HAP-1 (cell line): ENCODE results near the gene ZXDC.

ENCODE experiments used
- DNase-seq, 2 experiments: peaks; one replicate each; pipeline ENCODE4 v3.0.0-alpha.2; 2016 to 2020; ENCODE audit warnings: low spot score in 2 of 2
- H3K27me3 ChIP-seq: fragments of 250-450 bp; sonication (Bioruptor Pico); 2 replicates; pipeline ENCODE4 v1.5.1; 2020; ENCODE audit warnings: low read depth, mild to moderate bottlenecking, moderate library complexity
- H3K36me3 ChIP-seq: fragments of 250-450 bp; sonication (Bioruptor Pico); replicated peaks from 2 replicates; pipeline ENCODE4 v1.5.1; 2020; ENCODE audit warnings: mild to moderate bottlenecking
- H3K4me1 ChIP-seq: fragments of 250-450 bp; sonication (Bioruptor Pico); 2 replicates; pipeline ENCODE4 v1.5.1; 2020; ENCODE audit warnings: mild to moderate bottlenecking
- H3K4me3 ChIP-seq: fragments of 250-450 bp; sonication (Bioruptor Pico); 2 replicates; pipeline ENCODE4 v1.5.1; 2020; ENCODE audit warnings: mild to moderate bottlenecking, moderate library complexity
- H3K9me3 ChIP-seq: fragments of 250-450 bp; sonication (Bioruptor Pico); 2 replicates; pipeline ENCODE4 v1.5.1; 2020; ENCODE audit warnings: mild to moderate bottlenecking, moderate library complexity
- in situ Hi-C: fragments of 300-500 bp; cut with MboI; formaldehyde crosslinking; loops from 3 replicates; pipeline ENCODE4 v1.14.3; 2020; ENCODE audit warnings: low sequenced_read_pairs, inconsistent platforms, mixed read lengths

ZXDC gene

GRCh38 chr3:126401611-126402160, 74.0 kb downstream of the ZXDC start:
- in situ Hi-C loops, result no loop called here
- Histone ChIP-seq H3K4me3 (no peak overlapping the region), H3K36me3 (no peaks in the 10 kb centered on the region), H3K27me3 (no peaks in the 10 kb centered on the region), H3K4me1 (no peaks in the 10 kb centered on the region), H3K9me3 (no peaks in the 10 kb centered on the region)
- no peak for DNase-seq

GRCh38 chr3:126399756-126400155, 75.9 kb downstream of the ZXDC start:
- Histone ChIP-seq H3K4me3 (no peak overlapping the region), H3K9me3 (no peaks in the 10 kb centered on the region), H3K4me1 (no peaks in the 10 kb centered on the region), H3K27me3 (no peaks in the 10 kb centered on the region), H3K36me3 (no peaks in the 10 kb centered on the region)
- in situ Hi-C loops, result loop anchor here (10.0 kb wide), 1 partner anchor 265 kb away; no protein-coding TSS in a partner anchor
- DNase-seq, result no peak

DNA sequence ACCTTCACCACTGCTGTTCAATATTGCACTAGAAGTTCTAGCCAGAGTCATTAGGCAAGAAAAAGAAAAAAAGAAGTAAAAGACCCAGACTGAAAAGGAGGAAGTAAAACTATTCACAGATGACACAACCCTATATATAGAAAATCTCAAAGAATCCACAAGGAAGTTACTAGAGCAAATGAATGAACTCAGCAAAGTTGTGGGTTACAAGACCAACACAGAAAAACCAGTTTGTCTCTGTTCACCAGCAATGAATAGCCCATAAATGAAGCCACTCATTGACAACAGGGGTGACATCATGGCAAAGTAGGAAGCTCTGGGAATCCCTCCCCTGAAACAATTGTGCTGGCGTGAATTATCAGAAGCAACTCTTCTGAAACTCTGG, 76.3 kb downstream of the ZXDC start:
- H3K4me1 ChIP-seq, result no peaks in the 10 kb centered on the region
- DNase-seq, result no peak
- no peaks in the 10 kb centered on the region for H3K27me3 ChIP-seq
- H3K9me3 ChIP-seq, result no peaks in the 10 kb centered on the region
- in situ Hi-C loops, result loop anchor here (10.0 kb wide), 1 partner anchor 265 kb away; no protein-coding TSS in a partner anchor
- no peak overlapping the region for H3K4me3 ChIP-seq
- no peaks in the 10 kb centered on the region for H3K36me3 ChIP-seq

GRCh38 chr3:126398423-126399350, 77.0 kb downstream of the ZXDC start:
- no peak for DNase-seq
- Histone ChIP-seq H3K27me3 (no peaks in the 10 kb centered on the region), H3K36me3 (no peaks in the 10 kb centered on the region), H3K4me1 (no peaks in the 10 kb centered on the region), H3K9me3 (no peaks in the 10 kb centered on the region), H3K4me3 (no peak overlapping the region)
- in situ Hi-C loops, result loop anchor here (10.0 kb wide), 1 partner anchor 264 kb away; no protein-coding TSS in a partner anchor

GRCh38 chr3:126397610-126398422, 77.9 kb downstream of the ZXDC start:
- in situ Hi-C loops, result loop anchor here (10.0 kb wide), 1 partner anchor 263 kb away; no protein-coding TSS in a partner anchor
- H3K27me3 ChIP-seq, result no peaks in the 10 kb centered on the region

DNA sequence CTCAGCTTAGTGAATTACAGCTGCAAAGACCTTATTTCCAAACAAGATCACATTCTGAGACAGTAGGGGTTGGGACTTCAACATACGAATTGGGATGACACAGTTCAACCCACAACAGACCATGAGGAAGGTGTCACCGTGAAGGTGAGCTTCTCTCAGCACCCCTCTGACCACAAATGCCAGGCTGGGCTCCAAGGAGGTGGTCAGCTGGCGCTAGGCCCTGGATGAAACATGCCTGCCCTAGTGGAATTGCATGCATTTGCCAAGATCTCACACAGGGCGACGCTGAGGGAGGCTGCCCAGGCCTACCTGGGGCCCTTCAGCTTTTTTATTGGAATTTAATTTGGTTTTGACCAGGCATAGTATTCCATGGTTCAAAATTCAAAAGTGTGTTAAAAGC, 79.2 kb downstream of the ZXDC start:
- Histone ChIP-seq H3K27me3 (no peaks in the 10 kb centered on the region), H3K4me1 (no peaks in the 10 kb centered on the region), H3K36me3 (no peaks in the 10 kb centered on the region), H3K4me3 (no peak overlapping the region), H3K9me3 (no peaks in the 10 kb centered on the region)
- DNase-seq, result no peak
- in situ Hi-C loops, result loop anchor here (10.0 kb wide), 1 partner anchor 262 kb away; no protein-coding TSS in a partner anchor

More at GRCh38 chr3:126397610-126398422, 77.9 kb downstream of the ZXDC start:
- DNase-seq, result no peak
- no peaks in the 10 kb centered on the region for H3K4me1 ChIP-seq
- no peaks in the 10 kb centered on the region for H3K9me3 ChIP-seq
- H3K36me3 ChIP-seq, result no peaks in the 10 kb centered on the region
- no peak overlapping the region for H3K4me3 ChIP-seq

- no peaks in the 10 kb centered on the region for H3K9me3 ChIP-seq
- no peak for DNase-seq
- no peaks in the 10 kb centered on the region for H3K27me3 ChIP-seq
- H3K4me1 ChIP-seq, result no peaks in the 10 kb centered on the region
- no peak overlapping the region for H3K4me3 ChIP-seq
- H3K36me3 ChIP-seq, result no peaks in the 10 kb centered on the region
- in situ Hi-C loops, result loop anchor here (10.0 kb wide), 1 partner anchor 261 kb away; no protein-coding TSS in a partner anchor
Observed at GRCh38 chr3:126395846-126396513, 79.7 kb downstream of the ZXDC start.

DNA sequence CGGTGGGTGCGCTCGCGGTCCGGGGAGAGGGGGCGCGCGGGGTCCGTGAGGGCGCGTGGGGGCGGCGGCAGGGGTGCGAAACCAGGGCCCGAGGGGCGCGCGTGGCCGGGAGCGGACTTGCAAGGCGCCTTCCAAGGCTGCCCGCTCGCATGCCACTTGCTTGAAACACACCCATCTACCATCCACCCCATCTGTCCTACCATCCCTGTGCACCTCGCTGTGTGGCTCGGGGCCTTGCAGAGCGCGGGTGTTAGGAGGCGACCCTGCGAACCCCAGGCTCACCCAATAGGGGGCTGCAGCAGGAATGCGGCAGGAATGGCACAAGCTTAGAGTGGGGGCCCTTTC, 80.7 kb downstream of the ZXDC start:
- in situ Hi-C loops, result loop anchor here (10.0 kb wide), 1 partner anchor 260 kb away; no protein-coding TSS in a partner anchor
- no peaks in the 10 kb centered on the region for H3K36me3 ChIP-seq
- no peaks in the 10 kb centered on the region for H3K4me1 ChIP-seq
- no peak for DNase-seq
- H3K9me3 ChIP-seq, result no peaks in the 10 kb centered on the region
- no peak overlapping the region for H3K4me3 ChIP-seq
- H3K27me3 ChIP-seq, result no peaks in the 10 kb centered on the region

DNA sequence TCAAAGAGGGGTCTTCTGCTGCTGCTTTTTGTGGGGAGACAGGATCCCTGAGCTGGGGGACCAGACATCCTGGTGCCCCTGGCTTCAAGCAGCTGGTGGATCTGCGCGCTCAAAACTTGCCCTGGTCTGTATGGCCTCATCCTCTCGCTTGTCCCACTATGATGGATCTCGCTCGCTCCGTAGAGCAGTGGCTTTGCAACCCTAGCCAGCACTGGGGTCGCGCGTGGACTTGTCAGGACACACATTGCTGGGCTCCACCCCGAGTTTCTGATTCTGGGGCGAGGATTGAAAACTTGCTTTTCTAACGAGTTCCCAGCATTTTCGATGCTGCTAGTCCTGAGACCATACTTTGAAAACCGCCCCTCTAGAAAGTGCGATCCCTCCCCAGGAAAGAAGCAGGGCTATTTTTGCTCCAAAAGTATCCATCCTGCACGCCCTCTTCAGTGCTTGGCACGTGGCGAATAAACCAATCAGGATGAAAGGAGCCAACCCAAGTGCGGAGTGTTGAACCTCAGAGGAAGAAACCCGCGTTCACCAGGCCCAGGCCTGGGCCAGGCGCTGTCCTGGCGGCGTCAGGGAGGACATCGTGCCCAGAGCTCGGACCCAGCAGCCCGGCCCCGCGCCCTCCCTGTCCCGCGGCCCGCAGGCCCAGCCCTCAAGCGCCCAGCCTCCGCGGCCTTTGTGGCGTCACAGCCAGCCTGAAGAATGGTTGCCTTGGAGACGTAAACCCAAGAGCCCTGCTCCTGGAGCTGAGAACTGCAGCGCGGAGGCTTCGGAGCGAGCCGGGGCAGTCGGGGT, 81.3 kb downstream of the ZXDC start, which contains the start of gene CFAP100:
TSS of gene CFAP100 (plus strand) at position 731 of the 798 bp plus-strand sequence. CDS start 1,092 bp downstream, outside the sequence.
- in situ Hi-C loops, result loop anchor here (10.0 kb wide), 1 partner anchor 260 kb away; no protein-coding TSS in a partner anchor
- Histone ChIP-seq H3K4me3 (no peak within 1 kb of the TSS), H3K27me3 (no peaks in the 10 kb centered on the region), H3K4me1 (no peaks in the 10 kb centered on the region), H3K9me3 (no peaks in the 10 kb centered on the region), H3K36me3 (no peaks in the 10 kb centered on the region)
- no peak for DNase-seq

DNA sequence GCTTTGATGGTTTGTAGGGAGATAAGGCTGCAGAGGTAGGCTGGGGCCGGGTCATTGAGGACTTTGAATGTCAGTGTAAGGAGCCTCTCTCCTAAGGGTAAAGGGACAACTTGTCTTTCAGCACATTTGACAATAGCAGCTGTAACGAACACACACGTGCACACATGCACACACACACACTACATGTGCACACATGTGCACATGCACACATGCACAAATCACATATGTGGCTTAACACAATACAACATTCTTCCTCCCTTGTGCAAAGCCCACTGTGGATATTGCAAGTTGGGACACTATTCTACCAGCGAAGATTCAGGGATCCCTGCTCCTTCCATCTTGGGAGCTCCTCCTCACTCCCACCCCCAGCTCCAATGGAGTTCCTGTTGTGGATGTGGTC, 82.1 kb downstream of the ZXDC start:
- Histone ChIP-seq H3K4me3 (no peak overlapping the region), H3K9me3 (no peaks in the 10 kb centered on the region), H3K4me1 (peaks cover 4% of the 10 kb centered on the region), H3K27me3 (no peaks in the 10 kb centered on the region), H3K36me3 (no peaks in the 10 kb centered on the region)
- no peak for DNase-seq
- in situ Hi-C loops, result loop anchor here (10.0 kb wide), 1 partner anchor 259 kb away; no protein-coding TSS in a partner anchor

DNA sequence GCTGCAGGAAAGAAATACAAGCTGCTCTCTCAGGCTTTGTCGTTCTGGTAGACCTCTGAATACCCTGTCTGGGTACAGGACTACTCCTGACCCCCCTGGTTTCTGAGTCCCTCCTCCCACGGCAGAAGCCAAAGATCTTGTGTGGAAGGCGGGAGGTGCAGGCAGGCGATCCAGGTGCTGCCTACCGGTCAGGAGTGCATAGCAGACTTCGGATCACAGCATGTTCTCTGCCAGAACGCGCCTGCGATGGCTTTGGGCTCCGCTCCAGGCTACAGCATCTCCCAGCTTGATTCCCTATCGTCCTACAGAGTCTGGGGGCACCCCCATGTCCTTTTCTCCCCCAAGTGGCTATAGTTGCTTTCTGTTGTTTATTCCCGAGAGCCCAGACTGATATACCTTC, 83.4 kb downstream of the ZXDC start:
- no peaks in the 10 kb centered on the region for H3K27me3 ChIP-seq
- H3K9me3 ChIP-seq, result no peaks in the 10 kb centered on the region
- H3K4me3 ChIP-seq, result no peak overlapping the region
- in situ Hi-C loops, result loop anchor here (10.0 kb wide), 1 partner anchor 257 kb away; no protein-coding TSS in a partner anchor
- H3K4me1 ChIP-seq, result peaks cover 4% of the 10 kb centered on the region
- no peaks in the 10 kb centered on the region for H3K36me3 ChIP-seq
- DNase-seq, result no peak

DNA sequence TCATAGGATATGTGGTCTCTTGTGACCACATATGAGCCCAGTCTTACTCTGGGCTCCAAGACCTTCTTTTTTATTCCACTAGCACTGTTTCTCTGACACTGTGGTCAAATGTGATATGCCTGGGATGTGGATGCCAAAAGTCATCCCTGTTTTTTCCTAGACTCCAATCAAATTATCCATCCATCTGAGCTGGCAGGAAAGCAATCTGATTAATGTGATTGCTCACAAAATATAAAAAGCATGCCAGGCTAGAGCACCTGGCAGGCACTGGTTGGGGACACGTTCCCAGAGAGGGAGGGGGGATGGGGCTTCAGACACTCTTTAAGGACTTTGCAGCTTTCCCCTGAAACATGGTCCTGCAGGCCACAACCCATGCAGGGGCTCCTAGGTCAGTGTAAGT, 84.1 kb downstream of the ZXDC start:
- no peaks in the 10 kb centered on the region for H3K27me3 ChIP-seq
- in situ Hi-C loops, result loop anchor here (10.0 kb wide), 1 partner anchor 257 kb away; no protein-coding TSS in a partner anchor
- H3K4me1 ChIP-seq, result peaks cover 4% of the 10 kb centered on the region

More for the DNA sequence above, 84.1 kb downstream of the ZXDC start:
- Histone ChIP-seq H3K36me3 (no peaks in the 10 kb centered on the region), H3K9me3 (no peaks in the 10 kb centered on the region), H3K4me3 (no peak overlapping the region)
- no peak for DNase-seq
